Adrenal gland (tissue), 12 donors: ENCODE measurements around the gene ROBO2. TPM values are rescaled to one million over a fixed set of nuclear protein-coding genes. Genes with fewer than 3 reads are reported as not detected.

Experiments
- DNase-seq, 7 donors: peaks; one replicate each; pipeline ENCODE4 v3.0.0-alpha.2; 2019 to 2020
- H3K27ac ChIP-seq, 5 donors: fragments of 200-600 bp; sonication (generic) in 4 of 5; 1 replicate in 3 of 5; 2 replicates in 2 of 5; pipeline versions ENCODE4 v1.5.1 to v1.8.0; 2016 to 2020; ENCODE audit warnings: mild to moderate bottlenecking in 1 of 5
- H3K27me3 ChIP-seq: fragments of 200-600 bp; 2 replicates; pipeline ENCODE4 v1.8.0; 2021
- H3K36me3 ChIP-seq, 2 donors: fragments of 200-600 bp; replicated peaks in 1 of 2; 1 replicate in 1 of 2; 2 replicates in 1 of 2; pipeline versions ENCODE4 v1.5.1 to v1.8.0; 2018 to 2022
- H3K4me1 ChIP-seq, 2 donors: fragments of 200-600 bp; replicated peaks in 1 of 2; 1 replicate in 1 of 2; 2 replicates in 1 of 2; pipeline versions ENCODE4 v1.5.1 to v1.8.0; 2018 to 2021
- H3K4me3 ChIP-seq, 4 donors: fragments of 200-600 bp; sonication (generic) in 3 of 4; one replicate each; pipeline ENCODE4 v1.5.1; 2016 to 2018
- H3K9me3 ChIP-seq, 3 donors: fragments of 200-600 bp; sonication (generic) in 1 of 3; replicated peaks in 1 of 3; 1 replicate in 2 of 3; 2 replicates in 1 of 3; pipeline versions ENCODE4 v1.5.1 to v1.8.0; 2016 to 2021
- POLR2A ChIP-seq, 2 donors: fragments of 450-650 bp; IDR thresholded peaks; one replicate each; pipeline ENCODE4 v1.6.1; 2017; ENCODE audit warnings: antibody characterized with exemption in 2 of 2, mild to moderate bottlenecking in 2 of 2, moderate library complexity in 1 of 2
- WGBS, 4 donors: extraction: QIAGEN DNeasy Blood & Tissue Kit in 2 of 4; methylation state at CpG; one replicate each; pipeline versions ENCODE4 v1.1.5 to v1.1.7; 2013 to 2017; 5-methylcytosine and 5-hydroxymethylcytosine counted together
- intact Hi-C, 2 donors: fragments of 100-400 bp; cut with DNase I; formaldehyde crosslinking; loops; one replicate each; pipeline versions ENCODE4 v1.14.1 to v1.15.0; 2022 to 2023
- polyA plus RNA-seq, 3 donors: library from polyadenylated mRNA; stranded (reverse); fragments of 200-250 nt in 2 of 3; fragments of 350-450 nt in 1 of 3; fragmentation: Illumina TruSeq in 1 of 3; extraction: RNeasy Lipid Tissue Mini Kit (QIAGEN cat#74804) in 1 of 3; gene quantifications; one replicate each; pipeline ENCODE4 v1.2.3, GENCODE V29; 2013 to 2014
- total RNA-seq, 9 donors: library from RNA; depleted of rRNA in 4 of 9; stranded (reverse); fragments of >200 nt in 4 of 9; fragments of 120-200 nt in 1 of 9; fragmentation: NEBNext Ultra II Directional in 1 of 9; extraction: Animal tissue kit (Norgen Biotek cat#: 25700) in 1 of 9; gene quantifications; one replicate each; pipeline versions ENCODE4 v1.1.0 to v1.2.4, GENCODE V29; 2013 to 2023
- TF ChIP-seq, protein P1 (sequence below), 6 experiments: fragments of 450-650 bp in 4 of 6; fragments of 200-600 bp in 2 of 6; sonication (generic) in 1 of 6; IDR thresholded peaks; 1 replicate in 5 of 6; 2 replicates in 1 of 6; pipeline versions ENCODE4 v1.5.1 to v1.8.0; 2016 to 2021; ENCODE audit warnings: antibody characterized with exemption in 6 of 6, mild to moderate bottlenecking in 2 of 6, moderate library complexity in 1 of 6
- donor health status: healthy with polysubstance abuse.
- donor health status: Bipolar disorder and iron deficiency.
- donor health status: DM: yes; HTN: yes; CAD: no.
- donor health status: DM: no; HTN: no; CAD: no.
- donor health status: DM: no; HTN: no; CAD: no.
- donor health status: DM: yes; HTN: yes; CAD: no.

Gene ROBO2
- total and polyA plus RNA-seq, 12 donors: 0.30 to 9.9 (median 2.5) TPM; not detected in 1

DNA sequence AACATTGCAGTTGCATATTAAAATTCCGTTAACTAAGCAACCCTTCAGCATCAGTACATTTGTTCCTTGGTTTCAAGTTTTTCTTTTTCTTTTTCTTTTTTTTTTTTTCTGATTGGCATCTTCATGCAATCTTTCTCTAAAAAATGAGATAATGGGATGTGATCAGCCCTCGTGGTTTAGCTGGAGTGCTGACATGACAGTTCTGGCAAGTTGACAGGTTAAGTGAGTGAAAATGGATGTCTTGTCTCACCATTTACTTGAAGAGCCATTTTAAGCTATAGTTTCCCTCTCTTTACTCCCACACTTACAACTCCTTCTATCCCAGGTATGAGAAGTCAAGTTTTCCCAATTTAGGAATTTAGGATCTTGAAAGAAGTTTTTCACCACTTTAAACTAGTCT lies 495.2 kb downstream of the ROBO2 start:
- Histone ChIP-seq H3K4me1 (no peaks in the 10 kb centered on the region), H3K4me3 (no peak overlapping the region), H3K27ac (no peak overlapping the region), H3K9me3 (no peaks in the 10 kb centered on the region), H3K36me3 (no peaks in the 10 kb centered on the region), H3K27me3 (no peaks in the 10 kb centered on the region)
- no peak for TF ChIP-seq POLR2A (IDR thresholded peaks at IDR 0.05)
- 59 to 71% (median 62%) methylated on average over 2 of the region's 2 CpGs for WGBS, 4 donors
- no peak for DNase-seq
- intact Hi-C loops: no loop called here

DNA sequence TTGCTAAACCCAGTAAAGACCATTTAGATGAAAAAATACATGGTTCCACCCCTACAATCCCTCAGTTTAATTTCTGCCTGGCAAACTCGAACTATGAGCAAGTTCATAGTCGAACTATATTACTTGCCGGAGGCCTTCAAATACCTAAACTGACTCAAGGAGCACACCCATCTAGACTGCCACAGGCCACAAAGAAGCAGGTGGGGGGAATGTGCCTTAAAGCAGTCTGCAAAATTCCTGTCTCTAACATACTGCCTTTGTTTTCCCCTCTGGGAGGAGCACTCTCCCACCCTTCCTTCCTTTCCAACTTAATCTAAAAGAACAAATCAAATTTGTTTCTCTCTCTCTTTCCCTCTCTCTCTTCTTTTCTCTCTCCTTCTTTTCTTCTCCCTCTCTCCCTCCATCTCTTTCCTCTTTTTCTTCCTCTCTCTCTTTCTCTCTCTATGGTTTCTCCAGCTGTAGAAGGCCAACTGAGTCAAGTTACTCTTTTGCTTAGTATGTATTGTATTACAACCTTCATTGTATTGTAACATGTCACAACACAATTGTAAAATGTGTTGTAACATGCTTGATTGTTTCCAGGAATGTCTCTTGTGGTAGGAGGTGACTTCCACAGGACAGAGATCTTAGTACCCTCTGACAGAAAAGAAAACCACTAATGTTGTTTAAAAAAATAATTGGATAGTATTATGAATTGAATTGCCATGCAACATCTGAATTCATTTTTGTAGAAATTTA lies 496.3 kb downstream of the ROBO2 start:
- no peaks in the 10 kb centered on the region for H3K4me1 ChIP-seq
- H3K4me3 ChIP-seq: no peak overlapping the region
- H3K9me3 ChIP-seq: no peaks in the 10 kb centered on the region
- no peaks in the 10 kb centered on the region for H3K36me3 ChIP-seq
- no peaks in the 10 kb centered on the region for H3K27me3 ChIP-seq
- WGBS, 4 donors: 82 to 92% (median 85%) methylated on average over 3 of the region's 3 CpGs
- DNase-seq: no peak
- H3K27ac ChIP-seq: no peak overlapping the region
- intact Hi-C loops: no loop called here
- TF ChIP-seq, protein P1, sequence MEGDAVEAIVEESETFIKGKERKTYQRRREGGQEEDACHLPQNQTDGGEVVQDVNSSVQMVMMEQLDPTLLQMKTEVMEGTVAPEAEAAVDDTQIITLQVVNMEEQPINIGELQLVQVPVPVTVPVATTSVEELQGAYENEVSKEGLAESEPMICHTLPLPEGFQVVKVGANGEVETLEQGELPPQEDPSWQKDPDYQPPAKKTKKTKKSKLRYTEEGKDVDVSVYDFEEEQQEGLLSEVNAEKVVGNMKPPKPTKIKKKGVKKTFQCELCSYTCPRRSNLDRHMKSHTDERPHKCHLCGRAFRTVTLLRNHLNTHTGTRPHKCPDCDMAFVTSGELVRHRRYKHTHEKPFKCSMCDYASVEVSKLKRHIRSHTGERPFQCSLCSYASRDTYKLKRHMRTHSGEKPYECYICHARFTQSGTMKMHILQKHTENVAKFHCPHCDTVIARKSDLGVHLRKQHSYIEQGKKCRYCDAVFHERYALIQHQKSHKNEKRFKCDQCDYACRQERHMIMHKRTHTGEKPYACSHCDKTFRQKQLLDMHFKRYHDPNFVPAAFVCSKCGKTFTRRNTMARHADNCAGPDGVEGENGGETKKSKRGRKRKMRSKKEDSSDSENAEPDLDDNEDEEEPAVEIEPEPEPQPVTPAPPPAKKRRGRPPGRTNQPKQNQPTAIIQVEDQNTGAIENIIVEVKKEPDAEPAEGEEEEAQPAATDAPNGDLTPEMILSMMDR (IDR thresholded peaks at IDR 0.05): no peak
- no peak for TF ChIP-seq POLR2A (IDR thresholded peaks at IDR 0.05)

DNA sequence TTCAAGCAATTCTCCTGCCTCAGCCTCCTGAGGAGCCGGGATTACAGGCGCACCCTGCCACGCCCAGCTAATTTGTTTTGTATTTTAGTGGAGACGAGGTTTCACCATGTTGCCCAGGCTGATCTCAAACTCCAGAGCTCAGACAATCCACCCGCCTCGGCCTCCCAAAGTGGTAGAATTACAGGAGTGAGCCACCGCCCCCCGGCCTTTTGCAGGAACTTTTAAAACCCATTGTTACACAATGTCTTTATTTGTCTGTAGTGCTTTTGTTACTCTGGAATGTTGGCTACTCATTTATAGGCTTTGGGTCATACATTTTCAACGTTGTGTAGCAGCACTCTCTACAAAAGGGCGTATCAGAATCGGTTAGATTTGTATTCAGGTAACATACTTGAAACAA lies 499.1 kb downstream of the ROBO2 start:
- Histone ChIP-seq H3K4me1 (no peaks in the 10 kb centered on the region), H3K36me3 (no peaks in the 10 kb centered on the region), H3K27me3 (no peaks in the 10 kb centered on the region), H3K4me3 (no peak overlapping the region), H3K27ac (no peak overlapping the region), H3K9me3 (no peaks in the 10 kb centered on the region)
- WGBS, 4 donors: 88 to 93% (median 92%) methylated on average over 11 of the region's 11 CpGs
- TF ChIP-seq, protein P1 (IDR thresholded peaks at IDR 0.05): no peak
- no peak for TF ChIP-seq POLR2A (IDR thresholded peaks at IDR 0.05)
- DNase-seq: no peak
- intact Hi-C loops: no loop called here

DNA sequence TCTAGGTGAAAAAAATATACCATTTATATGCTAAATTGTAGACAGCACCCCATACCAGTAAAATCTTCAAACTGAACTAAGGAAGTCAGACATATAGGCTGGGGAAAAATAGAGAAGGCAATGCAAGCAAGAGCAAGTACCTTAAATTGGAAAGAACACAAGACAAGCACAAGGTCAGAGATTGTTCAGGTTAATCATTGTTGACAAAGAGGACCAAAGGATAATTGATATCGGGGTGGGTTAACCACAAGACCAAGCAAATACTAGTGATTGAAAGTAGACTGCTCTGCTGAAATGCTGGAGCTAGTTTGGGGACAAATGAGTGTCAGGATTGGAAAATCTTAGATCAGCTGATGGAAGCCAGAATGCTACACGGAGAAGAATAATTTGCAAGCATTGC lies 499.8 kb downstream of the ROBO2 start:
- no peak overlapping the region for H3K4me3 ChIP-seq
- no peaks in the 10 kb centered on the region for H3K4me1 ChIP-seq
- no peak for DNase-seq
- TF ChIP-seq POLR2A (IDR thresholded peaks at IDR 0.05): no peak
- TF ChIP-seq, protein P1 (IDR thresholded peaks at IDR 0.05): no peak
- H3K27me3 ChIP-seq: no peaks in the 10 kb centered on the region
- H3K36me3 ChIP-seq: no peaks in the 10 kb centered on the region
- intact Hi-C loops: no loop called here
- H3K27ac ChIP-seq: no peak overlapping the region
- no peaks in the 10 kb centered on the region for H3K9me3 ChIP-seq
- WGBS, 4 donors: 84 to 91% (median 88%) methylated on average over 2 of the region's 2 CpGs
